K562 (cell line): ENCODE data around the gene ATXN1. TPM values are rescaled to one million over a fixed set of nuclear protein-coding genes. Genes with fewer than 3 reads are reported as not detected.

ENCODE experiments used
- ATF1 ChIP-seq, 2 experiments: fragments of 450-650 bp in 1 of 2; IDR thresholded peaks; 2 replicates each; pipeline ENCODE4 v1.6.1; 2016; ENCODE audit warnings: missing compliant biosample characterization in 1 of 2, missing genetic modification characterization in 1 of 2
- CBX5 ChIP-seq: IDR thresholded peaks from 2 replicates; pipeline ENCODE4 v1.6.1; 2014; ENCODE audit warnings: low read depth, borderline replicate concordance
- CBX8 ChIP-seq: fragments of 200-600 bp; sonication (generic); IDR thresholded peaks from 2 replicates; pipeline ENCODE4 v1.6.1; 2012; ENCODE audit warnings: borderline replicate concordance, mixed run types, low read depth, mild to moderate bottlenecking, moderate library complexity, mixed read lengths, low read length, control low read depth, inconsistent platforms; ENCODE audit not compliant: poor library complexity, severe bottlenecking; ENCODE audit errors: extremely low read depth
- E2F3 ChIP-seq: fragments of 250-450 bp; sonication (Bioruptor Pico); IDR thresholded peaks from 2 replicates; pipeline ENCODE4 v1.4.0; 2020; ENCODE audit warnings: mild to moderate bottlenecking
- ETS2 ChIP-seq: IDR thresholded peaks from 2 replicates; pipeline ENCODE4 v1.6.1; 2016; ENCODE audit warnings: borderline replicate concordance, missing genetic modification characterization, mild to moderate bottlenecking, moderate library complexity, missing compliant biosample characterization; ENCODE audit not compliant: poor library complexity, severe bottlenecking
- FOXP4 ChIP-seq: sonication (generic); formaldehyde crosslinking; IDR thresholded peaks from 2 replicates; pipeline ENCODE4 v1.8.0; 2022; ENCODE audit warnings: mild to moderate bottlenecking, missing genetic modification reagents, borderline replicate concordance
- JUNB ChIP-seq: fragments of 450-650 bp; formaldehyde crosslinking; conservative IDR thresholded peaks from 2 replicates; pipeline ENCODE4 v1.4.0; 2020; ENCODE audit warnings: mild to moderate bottlenecking
- MEIS2 ChIP-seq: fragments of 450-650 bp; IDR thresholded peaks from 2 replicates; pipeline ENCODE4 v1.6.1; 2014; ENCODE audit warnings: mild to moderate bottlenecking; ENCODE audit not compliant: partially characterized antibody
- NCOA4 ChIP-seq: fragments of 450-650 bp; IDR thresholded peaks from 2 replicates; pipeline ENCODE4 v1.6.1; 2018; ENCODE audit warnings: mild to moderate bottlenecking; ENCODE audit not compliant: partially characterized antibody
- NFIX ChIP-seq: fragments of 250-450 bp; sonication (Bioruptor Pico); IDR thresholded peaks from 2 replicates; pipeline ENCODE4 v1.4.0; 2020; ENCODE audit warnings: low read depth, mild to moderate bottlenecking, moderate library complexity
- NR0B1 ChIP-seq: fragments of 450-650 bp; IDR thresholded peaks from one replicate; pipeline ENCODE4 v1.6.1; 2018; ENCODE audit warnings: mild to moderate bottlenecking, moderate library complexity; ENCODE audit not compliant: partially characterized antibody
- POLR2H ChIP-seq: IDR thresholded peaks from 2 replicates; pipeline ENCODE4 v1.6.1; 2016; ENCODE audit warnings: missing genetic modification characterization, low read depth, mild to moderate bottlenecking, control low read depth, missing compliant biosample characterization, moderate library complexity
- THRAP3 ChIP-seq: fragments of 450-650 bp; IDR thresholded peaks from 2 replicates; pipeline ENCODE4 v1.6.1; 2016; ENCODE audit warnings: mild to moderate bottlenecking, inconsistent platforms, borderline replicate concordance
- TRIM28 ChIP-seq: fragments of 450-650 bp; IDR thresholded peaks from 2 replicates; pipeline ENCODE4 v1.6.1; 2017
- UBTF ChIP-seq, 2 experiments: IDR thresholded peaks; 2 replicates each; pipeline ENCODE4 v1.6.1; 2012; ENCODE audit warnings: improper control_type of control experiment in 2 of 2, low read depth in 2 of 2, low read length in 2 of 2, borderline replicate concordance in 1 of 2
- ZKSCAN8 ChIP-seq: fragments of 200-800 bp; sonication (Bioruptor generic); IDR thresholded peaks from 2 replicates; pipeline ENCODE4 v1.6.1; 2016; ENCODE audit warnings: missing genetic modification characterization, missing compliant biosample characterization
- ZNF175 ChIP-seq: fragments of 200-800 bp; sonication (Bioruptor generic); IDR thresholded peaks from 2 replicates; pipeline ENCODE4 v1.6.1; 2016; ENCODE audit warnings: low read depth, mild to moderate bottlenecking, missing genetic modification characterization, missing compliant biosample characterization
- ZNF507 ChIP-seq: conservative IDR thresholded peaks from 2 replicates; pipeline ENCODE4 v1.6.1; 2017; ENCODE audit warnings: missing genetic modification characterization, missing compliant biosample characterization
- ZNF668 ChIP-seq: fragments of 250-450 bp; sonication (Bioruptor Pico); IDR thresholded peaks from 2 replicates; pipeline ENCODE4 v1.8.0; 2022; ENCODE audit warnings: mild to moderate bottlenecking, inconsistent platforms
- ZNF695 ChIP-seq: fragments of 450-650 bp; formaldehyde crosslinking; IDR thresholded peaks from 2 replicates; pipeline ENCODE4 v1.4.0; 2020; ENCODE audit warnings: mild to moderate bottlenecking, moderate library complexity
- polyA plus RNA-seq, 8 experiments: library from polyadenylated mRNA; depleted of rRNA in 4 of 8; stranded (reverse) in 5 of 8; unstranded in 3 of 8; fragments of >200 nt; fragmentation: Nextera tagmentation in 2 of 8; fragmentation: Illumina TruSeq in 1 of 8; extraction: Ambion mirVana in 2 of 8; extraction: Trizol in 1 of 8; gene quantifications; 2 replicates each; pipeline versions ENCODE4 v1.2.1 to v1.2.3, GENCODE V29; 2011 to 2014; ENCODE audit warnings: inconsistent platforms in 1 of 8, missing spikeins in 1 of 8
- total RNA-seq, 7 experiments: library from RNA; depleted of rRNA in 6 of 7; stranded (reverse); fragments of >200 nt in 6 of 7; fragmentation: Illumina TruSeq in 2 of 7; extraction: Trizol in 2 of 7; gene quantifications; 2 replicates each; pipeline versions ENCODE4 v1.2.1 to v1.2.3, GENCODE V29; 2011 to 2021; ENCODE audit warnings: low replicate concordance in 1 of 7

The ATXN1 gene
- total and polyA plus RNA-seq, 9 of the 15 experiments (the other 6 are each of a cell fraction or from before 2014, with no cell fraction given), result under 0.01 to 1.2 (median 0.58) TPM

DNA sequence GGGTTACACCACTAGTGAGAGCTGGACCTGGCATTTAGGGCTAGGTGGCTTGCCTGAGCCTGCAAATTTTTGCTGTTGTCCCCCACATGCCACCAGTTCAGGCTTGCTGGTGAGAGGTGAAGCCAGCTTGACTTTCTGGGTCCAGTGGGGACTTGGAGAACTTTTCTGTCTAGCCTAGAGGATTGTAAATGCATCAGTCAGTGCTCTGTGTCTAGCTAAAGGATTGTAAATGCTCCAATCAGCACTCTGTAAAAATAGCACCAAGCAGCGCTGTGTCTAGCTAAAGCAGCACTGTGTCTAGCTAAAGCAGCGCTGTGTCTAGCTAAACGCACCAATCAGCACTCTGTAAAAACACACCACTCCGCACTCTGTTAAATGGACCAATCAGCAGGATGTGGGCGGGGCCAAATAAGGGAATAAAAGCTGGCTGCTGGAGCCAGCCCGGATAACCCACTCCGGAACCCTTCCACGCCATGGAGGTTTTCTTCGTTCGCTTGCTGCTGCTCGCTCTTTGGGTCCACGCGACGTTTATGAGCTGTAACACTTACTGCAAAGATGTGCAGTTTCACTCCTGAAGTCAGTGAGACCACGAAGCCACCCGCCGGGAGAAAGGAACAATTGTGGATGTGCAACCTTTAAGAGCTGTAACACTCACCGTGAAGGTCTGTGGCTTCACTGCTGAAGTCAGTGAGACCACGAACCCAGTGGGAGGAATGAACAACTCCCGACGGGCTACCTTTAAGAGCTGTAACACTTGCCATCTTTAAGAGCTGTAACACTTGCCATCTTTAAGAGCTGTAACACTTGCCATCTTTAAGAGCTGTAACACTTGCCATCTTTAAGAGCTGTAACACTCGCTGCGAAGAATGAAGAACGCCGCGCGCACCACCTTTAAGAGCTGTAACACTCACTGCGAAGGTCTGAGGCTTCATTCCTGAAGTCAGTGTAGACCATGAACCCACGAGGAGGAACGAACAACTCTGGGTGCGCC lies 495.6 kb downstream of the ATXN1 start (continued):
- TF ChIP-seq UBTF (IDR thresholded peaks at IDR 0.05; ENCODE audit: borderline replicate concordance in 1 of 2, low read depth in 2 of 2, low read length in 2 of 2) (peak in 1 of 2 experiments; percentile 73; a peak in 3 of 4 replicates), CBX5 (peak; percentile 76; the same call in 1 of the 2 replicates), MEIS2 (peak; percentile 59), NR0B1 (no peak), E2F3 (peak; percentile 78), POLR2H (tag) (peak; percentile 99), ATF1 (CRISPR knock-in tag; IDR thresholded peaks at IDR 0.05) (no peak), ATF1 (tag; IDR thresholded peaks at IDR 0.05) (peak; percentile 88), JUNB (CRISPR knock-in tag) (0 out of 2 replicates have a peak, but pooled peaks have one; percentile 35), FOXP4 (CRISPR knock-in tag) (no peak), TRIM28 (no peak), ZNF507 (tag) (no peak), ZNF175 (CRISPR knock-in tag) (peak; percentile 80), THRAP3 (peak; percentile 100), ZNF695 (no peak), ZNF668 (CRISPR knock-in tag) (no peak), NCOA4 (no peak), ZKSCAN8 (CRISPR knock-in tag) (no peak; the same call in 1 of the 2 replicates), CBX8 (no peak), ETS2 (tag) (no peak), NFIX (peak; percentile 22; the same call in 1 of the 2 replicates)
